Progenitor cell of endocrine pancreas (in vitro differentiated cells): ENCODE results near the gene TSPAN5. TPM values are rescaled to one million over a fixed set of nuclear protein-coding genes. Genes with fewer than 3 reads are reported as not detected.
A peak's percentile ranks its signal among the peaks of the same experiment; 100 is the strongest.

Experiments used
- DNase-seq: peaks from one replicate; pipeline ENCODE4 v3.0.0; 2021; ENCODE audit warnings: low spot score; ENCODE audit not compliant: unreplicated experiment
- H3K27ac Mint-ChIP-seq: 2 replicates; pipeline ENCODE4 v1.8.0; 2021; ENCODE audit warnings: mild to moderate bottlenecking, moderate library complexity, mixed read lengths
- H3K27me3 Mint-ChIP-seq: 2 replicates; pipeline ENCODE4 v1.8.0; 2021; ENCODE audit warnings: mixed read lengths
- H3K36me3 Mint-ChIP-seq: 2 replicates; pipeline ENCODE4 v1.8.0; 2022; ENCODE audit warnings: mixed read lengths; ENCODE audit not compliant: insufficient read depth
- H3K4me1 Mint-ChIP-seq: 2 replicates; pipeline ENCODE4 v1.8.0; 2021; ENCODE audit warnings: low read depth, mixed read lengths
- H3K4me3 Mint-ChIP-seq: 2 replicates; pipeline ENCODE4 v1.8.0; 2021; ENCODE audit warnings: low read depth, mild to moderate bottlenecking, moderate library complexity, mixed read lengths
- H3K9me3 Mint-ChIP-seq: 2 replicates; pipeline ENCODE4 v1.8.0; 2021; ENCODE audit warnings: low read depth, mixed read lengths
- total RNA-seq: library from RNA; stranded (reverse); gene quantifications from 2 replicates; pipeline ENCODE4 v1.2.1, GENCODE V29; 2021
- TF ChIP-seq, protein P1 (sequence below): fragments of 200-600 bp; sonication (generic); IDR thresholded peaks from one replicate; pipeline ENCODE4 v1.5.0; 2021; ENCODE audit warnings: antibody characterized with exemption, mild to moderate bottlenecking; ENCODE audit not compliant: unreplicated experiment

TSPAN5 gene
- total RNA-seq, 1 donor from 2014 or later, result 6.1 TPM

DNA sequence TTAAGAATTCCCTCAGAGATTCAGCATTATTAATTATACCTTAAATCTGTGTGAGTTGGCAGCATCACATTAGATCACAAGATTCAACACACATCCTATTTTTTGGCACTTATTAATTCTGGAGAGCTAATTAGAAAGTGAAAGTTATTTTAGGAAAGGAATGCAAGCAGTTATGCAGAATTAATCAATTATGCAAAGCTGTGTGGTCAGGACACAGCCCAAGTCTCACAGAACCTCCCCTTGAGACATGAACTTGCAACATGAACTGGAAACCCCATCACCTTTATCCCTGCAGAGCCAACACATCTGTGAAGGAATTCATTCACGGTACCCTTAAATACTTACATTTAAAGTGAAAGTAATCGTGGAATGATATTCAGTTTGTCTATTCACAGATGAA, 80.5 kb downstream of the TSPAN5 start:
- Mint-ChIP-seq H3K4me1 (peaks cover 10% of the 10 kb centered on the region), H3K36me3 (no peaks in the 10 kb centered on the region), H3K27me3 (peaks cover 4% of the 10 kb centered on the region), H3K9me3 (no peaks in the 10 kb centered on the region), H3K27ac (no peak overlapping the region), H3K4me3 (no peak overlapping the region)
- TF ChIP-seq, protein P1, sequence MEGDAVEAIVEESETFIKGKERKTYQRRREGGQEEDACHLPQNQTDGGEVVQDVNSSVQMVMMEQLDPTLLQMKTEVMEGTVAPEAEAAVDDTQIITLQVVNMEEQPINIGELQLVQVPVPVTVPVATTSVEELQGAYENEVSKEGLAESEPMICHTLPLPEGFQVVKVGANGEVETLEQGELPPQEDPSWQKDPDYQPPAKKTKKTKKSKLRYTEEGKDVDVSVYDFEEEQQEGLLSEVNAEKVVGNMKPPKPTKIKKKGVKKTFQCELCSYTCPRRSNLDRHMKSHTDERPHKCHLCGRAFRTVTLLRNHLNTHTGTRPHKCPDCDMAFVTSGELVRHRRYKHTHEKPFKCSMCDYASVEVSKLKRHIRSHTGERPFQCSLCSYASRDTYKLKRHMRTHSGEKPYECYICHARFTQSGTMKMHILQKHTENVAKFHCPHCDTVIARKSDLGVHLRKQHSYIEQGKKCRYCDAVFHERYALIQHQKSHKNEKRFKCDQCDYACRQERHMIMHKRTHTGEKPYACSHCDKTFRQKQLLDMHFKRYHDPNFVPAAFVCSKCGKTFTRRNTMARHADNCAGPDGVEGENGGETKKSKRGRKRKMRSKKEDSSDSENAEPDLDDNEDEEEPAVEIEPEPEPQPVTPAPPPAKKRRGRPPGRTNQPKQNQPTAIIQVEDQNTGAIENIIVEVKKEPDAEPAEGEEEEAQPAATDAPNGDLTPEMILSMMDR, result no peak
- DNase-seq, result no peak

DNA sequence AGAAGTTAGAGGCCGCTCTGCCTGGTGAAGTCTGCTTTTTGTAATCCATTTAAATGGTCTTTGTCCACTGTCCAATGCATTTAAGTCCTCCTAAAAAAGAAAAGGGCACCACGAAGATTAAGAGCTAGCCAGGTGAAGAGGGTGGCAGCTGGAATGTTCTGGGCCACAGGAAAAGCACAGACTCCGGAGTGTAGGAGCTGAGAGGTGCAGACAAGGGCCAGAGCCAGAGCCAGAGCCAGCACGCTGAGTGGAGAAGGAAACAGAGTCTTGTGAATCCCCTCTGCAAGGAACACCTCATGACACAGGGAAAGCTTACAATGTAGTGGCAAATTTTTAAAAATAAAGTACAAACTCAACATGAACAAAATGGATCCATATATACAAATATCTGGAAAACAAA, 83.6 kb downstream of the TSPAN5 start:
- no peak for DNase-seq
- no peaks in the 10 kb centered on the region for H3K9me3 Mint-ChIP-seq
- no peaks in the 10 kb centered on the region for H3K27me3 Mint-ChIP-seq
- no peaks in the 10 kb centered on the region for H3K36me3 Mint-ChIP-seq
- H3K27ac Mint-ChIP-seq, result peak overlapping the region; percentile 20
- peaks cover 3% of the 10 kb centered on the region for H3K4me1 Mint-ChIP-seq
- TF ChIP-seq, protein P1, result no peak
- no peak overlapping the region for H3K4me3 Mint-ChIP-seq

DNA sequence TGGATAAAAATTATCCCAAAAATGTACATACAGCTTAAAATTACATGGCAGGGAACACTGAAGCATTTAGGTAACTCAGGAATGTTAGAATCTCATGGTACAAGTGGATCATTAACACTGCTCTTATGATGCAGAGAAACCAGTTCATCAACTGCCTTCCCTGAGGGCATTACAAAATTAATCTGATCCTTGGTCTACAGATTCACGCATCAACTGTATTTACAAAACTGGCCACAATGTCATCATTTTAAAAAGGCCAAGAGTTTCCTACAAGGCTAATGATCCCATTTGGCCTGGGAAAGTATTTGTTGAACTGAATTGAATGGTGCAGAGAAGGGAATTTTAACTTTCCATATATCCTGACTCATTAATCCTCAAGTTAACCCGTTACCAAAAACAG, 84.6 kb downstream of the TSPAN5 start:
- H3K9me3 Mint-ChIP-seq, result no peaks in the 10 kb centered on the region
- H3K4me3 Mint-ChIP-seq, result no peak overlapping the region

GRCh38 chr4:98572697-98573096, 85.7 kb downstream of the TSPAN5 start:
- DNase-seq, result no peak
- Mint-ChIP-seq H3K4me3 (no peak overlapping the region), H3K36me3 (no peaks in the 10 kb centered on the region), H3K9me3 (no peaks in the 10 kb centered on the region), H3K27me3 (no peaks in the 10 kb centered on the region), H3K4me1 (peaks cover 3% of the 10 kb centered on the region), H3K27ac (no peak overlapping the region)
- TF ChIP-seq, protein P1, result no peak

More for the DNA sequence above, 84.6 kb downstream of the TSPAN5 start:
- no peak for DNase-seq
- H3K27ac Mint-ChIP-seq, result no peak overlapping the region
- H3K27me3 Mint-ChIP-seq, result no peaks in the 10 kb centered on the region
- no peaks in the 10 kb centered on the region for H3K36me3 Mint-ChIP-seq
- H3K4me1 Mint-ChIP-seq, result peaks cover 3% of the 10 kb centered on the region
- TF ChIP-seq, protein P1, result no peak

DNA sequence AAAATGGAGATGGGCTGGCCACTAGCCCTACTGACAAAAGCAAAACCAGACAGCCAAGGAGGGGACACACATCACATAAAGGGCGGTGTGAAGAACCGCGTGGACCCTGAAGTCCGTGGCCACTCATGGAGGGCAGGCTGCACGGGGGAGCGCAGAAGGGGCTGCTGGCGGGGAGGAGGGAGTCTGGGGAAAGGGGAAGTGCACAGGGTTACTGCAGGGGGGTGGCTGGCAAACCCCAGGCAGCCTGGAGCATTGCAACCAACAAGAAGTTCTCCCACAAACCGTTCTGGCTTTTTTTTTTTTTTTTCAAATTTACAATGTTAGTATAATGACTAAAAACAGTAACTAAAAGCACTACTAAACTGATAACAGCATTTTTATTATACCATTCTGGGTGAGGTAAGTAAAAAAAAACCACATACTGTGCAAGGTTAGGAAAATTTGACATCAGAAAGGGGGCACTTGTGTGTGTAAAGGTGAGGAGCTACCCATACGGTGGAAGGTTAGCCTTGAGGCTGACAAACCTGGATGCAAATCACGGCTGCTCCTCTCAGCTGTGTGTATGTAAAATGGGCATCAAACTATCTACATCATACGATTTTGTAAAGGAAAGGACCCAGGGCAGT, 87.1 kb downstream of the TSPAN5 start:
- H3K27ac Mint-ChIP-seq, result no peak overlapping the region
- TF ChIP-seq, protein P1, result no peak
- H3K4me3 Mint-ChIP-seq, result no peak overlapping the region
- H3K27me3 Mint-ChIP-seq, result no peaks in the 10 kb centered on the region
- no peaks in the 10 kb centered on the region for H3K9me3 Mint-ChIP-seq
- H3K36me3 Mint-ChIP-seq, result no peaks in the 10 kb centered on the region
- DNase-seq, result no peak
- peaks cover 3% of the 10 kb centered on the region for H3K4me1 Mint-ChIP-seq
